Stomach smooth muscle (tissue), 2 donors: ENCODE data around the gene RTF2.
A peak's percentile ranks its signal among the peaks of the same experiment; 100 is the strongest.

Source experiments
- H3K27ac ChIP-seq: one replicate; pipeline ENCODE4 v1.7.0; 2013; ENCODE audit warnings: mild to moderate bottlenecking, low read length, inconsistent platforms
- H3K27me3 ChIP-seq, 2 donors: one replicate each; pipeline ENCODE4 v1.7.0; 2013; ENCODE audit warnings: low read length in 2 of 2; ENCODE audit not compliant: insufficient read depth in 2 of 2, control insufficient read depth in 1 of 2
- H3K36me3 ChIP-seq, 2 donors: one replicate each; pipeline ENCODE4 v1.7.0; 2013; ENCODE audit warnings: low read length in 2 of 2; ENCODE audit not compliant: control insufficient read depth in 2 of 2, insufficient read depth in 2 of 2
- H3K4me1 ChIP-seq: one replicate; pipeline ENCODE4 v1.7.0; 2013; ENCODE audit warnings: low read length; ENCODE audit not compliant: control insufficient read depth, insufficient read depth
- H3K4me3 ChIP-seq, 2 donors: one replicate each; pipeline ENCODE4 v1.7.0; 2013; ENCODE audit warnings: low read length in 2 of 2
- H3K9ac ChIP-seq, 2 donors: one replicate each; pipeline ENCODE4 v1.7.0; 2013; ENCODE audit warnings: low read length in 2 of 2, mild to moderate bottlenecking in 1 of 2
- H3K9me3 ChIP-seq, 2 donors: one replicate each; pipeline ENCODE4 v1.7.0; 2013; ENCODE audit warnings: low read length in 2 of 2; ENCODE audit not compliant: control insufficient read depth in 2 of 2
- donor health status: healthy.
- donor health status: Pancreatic carcinoma.

RTF2 gene, protein sequence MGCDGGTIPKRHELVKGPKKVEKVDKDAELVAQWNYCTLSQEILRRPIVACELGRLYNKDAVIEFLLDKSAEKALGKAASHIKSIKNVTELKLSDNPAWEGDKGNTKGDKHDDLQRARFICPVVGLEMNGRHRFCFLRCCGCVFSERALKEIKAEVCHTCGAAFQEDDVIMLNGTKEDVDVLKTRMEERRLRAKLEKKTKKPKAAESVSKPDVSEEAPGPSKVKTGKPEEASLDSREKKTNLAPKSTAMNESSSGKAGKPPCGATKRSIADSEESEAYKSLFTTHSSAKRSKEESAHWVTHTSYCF

DNA sequence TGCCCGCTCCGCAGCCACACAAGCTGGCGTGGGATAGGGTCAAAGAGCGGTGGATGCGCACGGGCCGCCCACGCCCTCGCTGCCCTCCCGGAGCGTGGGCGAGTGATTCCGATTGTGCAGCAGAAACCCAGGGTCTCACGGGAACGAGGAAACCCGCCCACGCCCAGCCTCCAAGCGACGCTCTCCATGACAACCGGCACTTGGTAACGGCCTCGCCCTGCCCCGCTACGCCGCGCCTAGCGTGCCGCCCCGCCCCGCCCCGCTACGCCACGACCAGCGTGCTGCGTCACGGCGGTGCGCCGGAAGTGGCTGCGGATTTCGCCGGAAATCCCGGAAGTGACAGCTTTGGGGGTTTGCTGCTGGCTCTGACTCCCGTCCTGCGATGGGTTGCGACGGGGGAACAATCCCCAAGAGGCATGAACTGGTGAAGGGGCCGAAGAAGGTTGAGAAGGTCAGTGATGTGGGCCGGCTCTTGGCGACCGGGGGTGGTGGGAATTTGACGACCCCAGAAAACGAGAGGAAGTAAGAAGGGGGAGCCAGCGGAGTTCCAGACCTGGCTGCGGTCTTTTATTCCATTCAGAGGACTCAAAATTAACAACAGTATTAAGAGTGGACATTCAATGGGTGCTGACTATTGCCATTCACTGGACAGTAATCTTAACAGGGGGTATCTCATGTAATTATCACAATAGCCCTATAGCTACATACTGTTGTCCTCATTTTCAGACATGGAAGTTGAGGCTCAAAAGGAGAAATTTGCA lies at the start of gene RTF2:
Gene RTF2, plus strand, starts transcription at position 312 of the 761 bp plus-strand sequence. Its CDS starts 71 bp downstream, at position 383.
- Histone ChIP-seq H3K4me3 (peak within 1 kb of the TSS; percentile 75 to 97), H3K27ac (peak within 1 kb of the TSS; percentile 79)

DNA sequence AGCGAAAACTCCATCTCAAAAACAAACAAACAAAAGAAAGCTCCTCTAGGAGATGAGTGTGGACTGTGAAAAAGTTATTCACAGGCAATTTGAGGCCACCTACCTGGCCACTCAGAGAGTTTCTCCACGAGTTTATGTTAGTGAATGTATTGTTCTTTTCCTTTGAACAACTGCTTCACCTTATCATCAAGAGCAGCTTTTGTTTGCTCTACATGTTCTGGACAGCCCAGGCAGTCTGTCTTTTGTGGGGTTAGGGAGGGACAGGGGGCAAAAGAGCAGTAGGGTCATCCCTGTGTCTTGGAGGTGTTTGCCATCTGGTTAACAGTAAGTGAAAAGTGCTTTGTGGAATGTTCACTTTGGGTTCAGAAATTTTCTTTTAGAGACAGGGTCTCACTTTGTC lies 48.4 kb upstream of the RTF2 start:
- Histone ChIP-seq H3K9me3 (no peaks in the 10 kb centered on the region), H3K36me3 (no peaks in the 10 kb centered on the region), H3K4me1 (no peaks in the 10 kb centered on the region), H3K27ac (no peak overlapping the region), H3K27me3 (no peaks in the 10 kb centered on the region), H3K4me3 (no peak overlapping the region), H3K9ac (no peak overlapping the region)

More for the DNA sequence above, at the start of gene RTF2:
- no peaks in the 10 kb centered on the region for H3K9me3 ChIP-seq
- peaks cover 2% of the 10 kb centered on the region for H3K4me1 ChIP-seq
- H3K9ac ChIP-seq, result peak within 1 kb of the TSS; percentile 73 to 97
- peaks cover 3 to 7% of the 10 kb centered on the region in 2 donors for H3K36me3 ChIP-seq
- no peaks in the 10 kb centered on the region for H3K27me3 ChIP-seq

DNA sequence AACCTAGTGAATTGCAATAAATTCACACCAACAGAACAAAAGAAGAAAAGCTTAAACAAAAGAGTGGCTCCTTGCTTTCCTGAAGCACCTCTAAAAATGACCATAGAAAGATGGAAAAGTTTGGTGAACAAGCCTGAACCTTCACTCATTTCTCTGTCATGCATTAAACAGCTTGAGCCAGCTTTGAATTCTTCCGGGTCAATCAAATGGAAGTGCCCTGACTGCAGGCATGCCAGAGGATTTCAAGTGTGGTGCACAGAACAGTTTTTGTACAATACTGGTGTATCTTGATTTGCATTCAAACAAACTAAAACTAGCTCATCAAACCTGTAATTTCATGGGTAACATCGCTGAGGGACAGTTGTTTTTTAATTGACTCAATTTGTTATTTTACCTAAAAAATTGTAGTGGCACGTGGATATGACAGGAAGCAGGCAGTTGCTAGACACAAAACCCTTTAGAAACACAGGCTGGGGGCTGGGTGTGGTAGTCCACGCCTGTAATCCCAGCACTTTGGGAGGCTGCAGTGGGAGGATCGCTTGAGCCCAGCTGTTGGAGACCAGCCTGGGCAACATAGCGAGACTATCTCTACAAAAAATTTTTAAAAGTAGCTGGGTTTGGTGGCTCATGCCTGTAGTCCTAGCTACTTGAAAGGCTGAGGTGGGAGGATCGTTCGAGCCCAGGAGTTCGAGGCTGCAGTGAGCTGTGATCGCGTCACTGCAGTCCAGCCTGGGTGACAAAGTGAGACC lies 47.3 kb upstream of the RTF2 start:
- Histone ChIP-seq H3K4me3 (no peak overlapping the region), H3K27ac (no peak overlapping the region), H3K9ac (no peak overlapping the region), H3K9me3 (no peaks in the 10 kb centered on the region), H3K4me1 (no peaks in the 10 kb centered on the region), H3K27me3 (no peaks in the 10 kb centered on the region), H3K36me3 (no peaks in the 10 kb centered on the region)

DNA sequence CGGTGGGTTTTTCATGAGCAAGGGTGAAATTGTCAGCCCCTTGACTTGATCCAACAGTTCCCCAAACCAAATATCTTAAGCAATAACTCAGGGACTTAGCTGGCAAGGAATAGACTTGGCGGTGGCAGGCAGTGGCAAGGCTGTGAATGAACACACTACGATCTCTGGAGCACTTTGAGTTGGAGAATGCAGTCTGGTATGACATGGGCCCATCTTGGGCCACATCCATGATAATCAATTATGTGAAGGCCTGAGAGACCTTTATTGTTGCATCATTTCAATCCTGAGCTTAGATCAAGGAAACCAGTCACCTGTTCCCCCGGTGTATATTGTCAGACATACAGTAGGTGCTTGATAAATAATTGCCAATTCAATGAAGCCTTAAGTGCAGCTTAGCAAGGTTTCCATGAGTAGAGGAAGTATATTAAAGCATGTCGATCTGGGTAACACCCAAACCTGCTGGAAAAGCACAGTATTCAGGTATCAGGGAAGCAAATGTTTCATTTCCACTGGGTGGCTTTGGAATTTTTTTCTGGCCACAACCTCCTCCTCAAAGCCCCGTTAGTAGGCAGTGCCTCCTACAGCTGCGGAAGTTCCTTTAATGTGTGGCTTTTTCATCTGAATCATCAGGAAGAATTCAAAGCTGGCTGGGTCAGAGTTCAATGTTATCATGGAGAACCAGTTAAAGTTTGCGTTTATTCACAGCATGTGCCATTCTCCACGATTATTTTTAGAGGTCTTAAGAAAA lies 46.2 kb upstream of the RTF2 start:
- Histone ChIP-seq H3K27ac (no peak overlapping the region), H3K9me3 (no peaks in the 10 kb centered on the region), H3K4me3 (no peak overlapping the region), H3K9ac (no peak overlapping the region), H3K27me3 (no peaks in the 10 kb centered on the region), H3K4me1 (no peaks in the 10 kb centered on the region), H3K36me3 (no peaks in the 10 kb centered on the region)

DNA sequence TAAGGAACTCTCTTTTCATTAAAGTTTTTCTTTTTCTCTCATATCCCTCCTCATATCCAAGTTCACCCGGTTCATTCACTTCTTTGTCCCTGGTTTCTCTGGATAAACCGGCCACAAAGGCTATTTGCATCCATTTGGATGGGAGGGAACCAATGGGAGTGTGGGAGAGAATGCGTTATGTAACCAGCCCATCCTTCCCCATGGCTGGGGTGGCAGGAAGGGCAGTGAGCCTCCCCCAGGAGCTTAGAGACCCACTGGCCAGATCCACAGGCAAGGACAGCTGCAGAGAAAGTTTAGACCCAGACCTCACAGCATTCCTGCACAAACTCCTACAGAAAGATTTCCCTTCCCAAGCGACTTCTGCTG lies 45.6 kb upstream of the RTF2 start:
- no peak overlapping the region for H3K4me3 ChIP-seq
- no peak overlapping the region for H3K27ac ChIP-seq
- H3K36me3 ChIP-seq, result no peaks in the 10 kb centered on the region
- H3K9ac ChIP-seq, result no peak overlapping the region
- H3K4me1 ChIP-seq, result no peaks in the 10 kb centered on the region
- no peaks in the 10 kb centered on the region for H3K27me3 ChIP-seq
- H3K9me3 ChIP-seq, result no peaks in the 10 kb centered on the region

DNA sequence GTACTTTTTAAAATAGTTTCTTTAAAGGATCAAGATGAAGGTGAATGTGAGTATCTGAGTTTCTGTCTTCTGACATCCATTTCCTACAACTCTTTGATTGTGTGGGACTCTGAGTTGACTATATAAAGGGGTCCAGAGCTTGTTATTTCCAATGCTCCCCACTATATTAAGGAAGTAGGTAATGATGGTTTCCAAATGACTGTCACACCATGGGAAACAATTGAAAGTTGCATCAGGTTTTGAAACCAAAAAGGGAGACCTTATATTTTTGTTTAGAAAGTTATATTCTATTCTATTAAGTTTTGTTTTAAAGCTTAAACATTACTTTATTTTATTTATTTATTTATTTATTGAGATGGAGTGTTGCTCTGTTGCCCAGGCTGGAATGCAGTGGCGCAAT lies 45.2 kb upstream of the RTF2 start:
- Histone ChIP-seq H3K36me3 (no peaks in the 10 kb centered on the region), H3K27ac (no peak overlapping the region), H3K9me3 (no peaks in the 10 kb centered on the region), H3K27me3 (no peaks in the 10 kb centered on the region), H3K4me1 (no peaks in the 10 kb centered on the region), H3K9ac (no peak overlapping the region), H3K4me3 (no peak overlapping the region)

DNA sequence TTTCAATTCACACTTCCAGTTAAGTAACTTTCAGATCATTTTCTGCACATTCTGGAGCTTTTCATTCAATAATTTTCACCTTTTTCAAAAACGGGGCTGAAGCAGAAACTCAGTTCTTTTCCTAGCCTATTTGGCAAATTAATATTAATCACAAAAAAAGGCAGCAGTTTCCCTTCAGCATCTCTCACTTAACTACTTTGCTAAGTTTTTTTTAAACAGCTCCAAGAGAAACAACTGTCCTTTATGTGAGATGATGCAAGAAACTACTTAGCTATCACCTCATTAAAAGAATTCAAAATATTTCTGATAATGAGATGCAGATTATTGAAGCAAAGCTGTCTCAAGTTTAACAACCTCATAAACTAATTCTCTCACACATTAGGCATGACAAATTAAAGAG lies 44.5 kb upstream of the RTF2 start:
- H3K9ac ChIP-seq, result no peak overlapping the region
- peaks cover 2% of the 10 kb centered on the region for H3K4me1 ChIP-seq
- no peaks in the 10 kb centered on the region for H3K36me3 ChIP-seq
- no peak overlapping the region for H3K27ac ChIP-seq
- H3K4me3 ChIP-seq, result no peak overlapping the region
- H3K9me3 ChIP-seq, result no peaks in the 10 kb centered on the region
- no peaks in the 10 kb centered on the region for H3K27me3 ChIP-seq

DNA sequence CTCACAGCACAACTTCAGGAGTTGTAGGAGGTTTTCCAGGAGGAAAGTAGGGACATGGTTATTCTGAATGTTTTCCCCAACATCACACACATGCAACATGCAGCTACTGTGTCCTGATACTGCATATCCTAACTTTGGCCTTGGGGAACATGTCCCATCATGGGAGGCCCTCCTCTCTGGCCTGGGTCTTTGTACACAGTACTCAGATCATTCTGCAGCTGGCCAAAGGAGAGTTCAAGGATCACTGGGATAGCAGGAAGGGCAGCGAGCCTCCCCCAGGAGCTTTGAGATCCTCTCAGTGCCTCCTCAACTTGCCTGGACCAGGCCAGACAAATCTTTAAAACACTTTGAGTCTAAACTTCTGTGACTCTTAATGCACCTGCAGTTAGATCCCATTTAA lies 43.5 kb upstream of the RTF2 start:
- H3K9ac ChIP-seq, result no peak overlapping the region
- peaks cover 2% of the 10 kb centered on the region for H3K4me1 ChIP-seq
- H3K4me3 ChIP-seq, result no peak overlapping the region

DNA sequence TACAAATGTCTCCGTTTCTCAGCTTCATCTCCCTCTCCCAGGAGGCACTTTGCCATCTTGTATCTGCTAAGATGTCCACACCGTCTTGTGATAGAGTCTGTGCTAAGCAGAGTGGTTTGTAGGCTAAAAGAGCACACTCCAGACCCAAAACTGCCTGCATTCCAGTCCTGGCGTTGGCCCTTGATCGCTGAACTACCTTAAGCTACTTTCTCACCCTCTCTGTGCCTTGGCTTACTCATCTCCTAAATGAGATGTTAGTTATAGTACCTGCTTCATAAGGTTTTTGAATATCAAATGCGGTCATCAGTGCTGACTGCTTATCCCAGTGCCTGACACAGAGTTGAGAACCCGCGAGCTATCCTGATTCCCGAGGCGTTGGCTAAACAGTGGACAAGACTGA lies 42.4 kb upstream of the RTF2 start:
- Histone ChIP-seq H3K9me3 (no peaks in the 10 kb centered on the region), H3K27ac (no peak overlapping the region), H3K4me3 (no peak overlapping the region), H3K36me3 (no peaks in the 10 kb centered on the region), H3K27me3 (peaks cover 0 to 3% of the 10 kb centered on the region in 2 donors), H3K9ac (no peak overlapping the region), H3K4me1 (peaks cover 2% of the 10 kb centered on the region)

More for the DNA sequence above, 43.5 kb upstream of the RTF2 start:
- Histone ChIP-seq H3K36me3 (no peaks in the 10 kb centered on the region), H3K27me3 (peaks cover 0 to 3% of the 10 kb centered on the region in 2 donors), H3K9me3 (no peaks in the 10 kb centered on the region), H3K27ac (no peak overlapping the region)

DNA sequence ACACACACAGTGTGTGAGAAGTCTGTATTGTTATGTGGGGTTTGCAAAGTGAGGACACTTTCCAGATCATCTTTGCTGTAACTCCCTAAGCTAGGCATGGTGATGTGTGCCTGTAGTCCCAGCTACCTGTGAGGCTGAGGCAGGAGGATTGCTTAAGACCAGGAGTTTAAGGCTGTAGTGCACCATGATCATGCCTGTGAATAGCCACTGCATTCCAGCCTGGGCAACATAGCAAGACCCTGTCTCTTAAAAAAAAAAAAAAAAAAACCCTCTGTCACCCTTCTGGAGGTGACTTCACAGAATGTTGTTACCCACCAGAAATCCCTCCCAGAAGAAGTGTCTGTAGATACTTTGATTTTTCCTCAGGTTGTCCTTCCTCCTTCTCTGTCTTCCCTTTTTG lies 41.5 kb upstream of the RTF2 start:
- peaks cover 0 to 3% of the 10 kb centered on the region in 2 donors for H3K27me3 ChIP-seq
- H3K9me3 ChIP-seq, result no peaks in the 10 kb centered on the region
- no peak overlapping the region for H3K27ac ChIP-seq
- no peak overlapping the region for H3K4me3 ChIP-seq
- H3K4me1 ChIP-seq, result peaks cover 2% of the 10 kb centered on the region
- no peaks in the 10 kb centered on the region for H3K36me3 ChIP-seq
- H3K9ac ChIP-seq, result no peak overlapping the region
